DND-41 (cell line): Measurements from ENCODE around the gene ADD2.

Source experiments
- CTCF ChIP-seq: IDR thresholded peaks from 2 replicates; pipeline ENCODE4 v1.5.1; 2012; ENCODE audit warnings: borderline replicate concordance, low read length, moderate library complexity, mild to moderate bottlenecking; ENCODE audit not compliant: poor library complexity, severe bottlenecking; ENCODE audit errors: extremely low read depth
- EZH2 ChIP-seq: IDR thresholded peaks from 3 replicates; pipeline ENCODE4 v1.6.1; 2012; ENCODE audit warnings: borderline replicate concordance, low read depth, mild to moderate bottlenecking, moderate library complexity, low read length, inconsistent platforms; ENCODE audit not compliant: severe bottlenecking

GRCh38 chr2:70772486-70773155 is 4.6 kb upstream of the ADD2 start:
- TF ChIP-seq CTCF (no peak), EZH2 (no peak)
